DND-41 (cell line): Measurements from ENCODE around the gene EIF2B2.

ENCODE experiments used
- EZH2 ChIP-seq: IDR thresholded peaks from 3 replicates; pipeline ENCODE4 v1.6.1; 2012; ENCODE audit warnings: borderline replicate concordance, low read depth, mild to moderate bottlenecking, moderate library complexity, low read length, inconsistent platforms; ENCODE audit not compliant: severe bottlenecking
- TF ChIP-seq, protein P1 (sequence below): IDR thresholded peaks from 2 replicates; pipeline ENCODE4 v1.5.1; 2012; ENCODE audit warnings: borderline replicate concordance, low read length, moderate library complexity, mild to moderate bottlenecking; ENCODE audit not compliant: poor library complexity, severe bottlenecking; ENCODE audit errors: extremely low read depth

DNA sequence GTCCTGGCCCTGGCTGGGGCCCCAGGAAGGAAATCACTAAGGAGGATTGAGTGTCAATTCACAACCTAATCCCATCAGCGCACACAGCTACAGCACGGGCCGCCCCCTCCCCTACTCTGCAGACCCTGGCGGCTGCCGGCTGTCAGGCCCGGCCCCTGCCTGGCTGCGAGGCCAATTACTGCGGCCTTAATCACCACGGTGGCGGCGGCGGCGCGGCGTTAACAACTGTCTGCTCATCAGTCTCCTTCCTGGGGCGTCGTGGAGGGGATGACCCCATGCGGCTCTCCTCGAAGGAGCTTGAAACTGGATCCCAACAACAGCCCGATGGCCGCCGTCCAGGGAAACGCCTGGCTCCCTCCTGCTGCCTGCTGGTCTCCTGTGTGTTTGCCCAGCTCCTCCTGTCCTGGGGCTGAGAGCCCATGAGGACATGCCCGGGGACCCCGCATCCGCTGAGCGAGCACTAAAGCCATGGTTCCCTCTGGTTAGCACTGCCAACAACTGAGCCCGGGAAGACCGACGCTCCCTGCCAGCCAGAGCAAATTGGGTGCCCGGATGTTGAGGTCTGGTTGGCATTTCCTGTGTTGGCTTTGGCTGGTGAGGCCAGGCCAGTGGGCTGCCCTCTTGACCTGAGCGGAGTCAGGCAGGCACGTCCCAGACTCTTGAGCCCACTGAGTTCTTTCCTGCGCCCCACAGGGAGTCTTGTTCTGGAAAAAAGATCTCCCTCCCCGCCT lies 21.8 kb upstream of the EIF2B2 start:
- TF ChIP-seq, protein P1, sequence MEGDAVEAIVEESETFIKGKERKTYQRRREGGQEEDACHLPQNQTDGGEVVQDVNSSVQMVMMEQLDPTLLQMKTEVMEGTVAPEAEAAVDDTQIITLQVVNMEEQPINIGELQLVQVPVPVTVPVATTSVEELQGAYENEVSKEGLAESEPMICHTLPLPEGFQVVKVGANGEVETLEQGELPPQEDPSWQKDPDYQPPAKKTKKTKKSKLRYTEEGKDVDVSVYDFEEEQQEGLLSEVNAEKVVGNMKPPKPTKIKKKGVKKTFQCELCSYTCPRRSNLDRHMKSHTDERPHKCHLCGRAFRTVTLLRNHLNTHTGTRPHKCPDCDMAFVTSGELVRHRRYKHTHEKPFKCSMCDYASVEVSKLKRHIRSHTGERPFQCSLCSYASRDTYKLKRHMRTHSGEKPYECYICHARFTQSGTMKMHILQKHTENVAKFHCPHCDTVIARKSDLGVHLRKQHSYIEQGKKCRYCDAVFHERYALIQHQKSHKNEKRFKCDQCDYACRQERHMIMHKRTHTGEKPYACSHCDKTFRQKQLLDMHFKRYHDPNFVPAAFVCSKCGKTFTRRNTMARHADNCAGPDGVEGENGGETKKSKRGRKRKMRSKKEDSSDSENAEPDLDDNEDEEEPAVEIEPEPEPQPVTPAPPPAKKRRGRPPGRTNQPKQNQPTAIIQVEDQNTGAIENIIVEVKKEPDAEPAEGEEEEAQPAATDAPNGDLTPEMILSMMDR, result no peak
- no peak for TF ChIP-seq EZH2
